NCI-H1694 treated with DMSO at 0.1 percent for 48 hours (cell line): ENCODE data around the gene OR10J4.
"Not testable (repeated sequence)": the region's sequence is repeated elsewhere in the genome, so short reads cannot be mapped to it uniquely, and the experiment has no call there.

Experiments used
- DNase-seq: peaks from one replicate; lab custom pipeline; 2025; lab: John Stamatoyannopoulos, UW

OR10J4 gene

GRCh38 chr1:159431904-159432303 is at the start of gene OR10J4:
Gene OR10J4, plus strand, starts transcription at chr1:159432204.
- no peak for DNase-seq

GRCh38 chr1:159406821-159407220 is 25.2 kb upstream of the OR10J4 start:
- no peak for DNase-seq

GRCh38 chr1:159408862-159409400 is 23.1 kb upstream of the OR10J4 start:
- DNase-seq = no peak

GRCh38 chr1:159421821-159422220 is 10.2 kb upstream of the OR10J4 start:
- DNase-seq = no peak

- no peak for DNase-seq
Observed at GRCh38 chr1:159428536-159428935, 3.5 kb upstream of the OR10J4 start.

GRCh38 chr1:159429074-159429861 is 2.7 kb upstream of the OR10J4 start:
- no peak for DNase-seq

GRCh38 chr1:159430985-159431384 is 1.0 kb upstream of the OR10J4 start:
- no peak for DNase-seq

- no peak for DNase-seq
Observed at GRCh38 chr1:159436469-159436868, 4.5 kb downstream of the OR10J4 start.

GRCh38 chr1:159439422-159439821 is 7.4 kb downstream of the OR10J4 start, which contains the start of gene OR10J1:
Gene OR10J1, plus strand, starts transcription at chr1:159439722. Its CDS starts 70 bp downstream, at chr1:159439792.
- no peak for DNase-seq

- no peak for DNase-seq
Observed at GRCh38 chr1:159441360-159441759, 9.4 kb downstream of the OR10J4 start.

GRCh38 chr1:159442428-159442827 is 10.4 kb downstream of the OR10J4 start:
- DNase-seq = no peak

- DNase-seq = no peak
Observed at GRCh38 chr1:159443066-159443750, 11.2 kb downstream of the OR10J4 start.

GRCh38 chr1:159444511-159444910 is 12.5 kb downstream of the OR10J4 start:
- DNase-seq = no peak

- DNase-seq = no peak
Observed at GRCh38 chr1:159448181-159448580, 16.2 kb downstream of the OR10J4 start.

- DNase-seq = not testable (repeated sequence)
Observed at GRCh38 chr1:159449605-159450004, 17.6 kb downstream of the OR10J4 start.

GRCh38 chr1:159459551-159459950 is 27.5 kb downstream of the OR10J4 start:
- DNase-seq = no peak

GRCh38 chr1:159465191-159465603 is 33.2 kb downstream of the OR10J4 start:
- DNase-seq = no peak

- no peak for DNase-seq
Observed at GRCh38 chr1:159468321-159468720, 36.3 kb downstream of the OR10J4 start.

- DNase-seq = no peak
Observed at GRCh38 chr1:159469921-159470533, 38.0 kb downstream of the OR10J4 start.

- DNase-seq = no peak
Observed at GRCh38 chr1:159473335-159473734, 41.3 kb downstream of the OR10J4 start.

- DNase-seq = no peak
Observed at GRCh38 chr1:159474926-159475325, 42.9 kb downstream of the OR10J4 start.
